Osteoblast (primary cell): ENCODE measurements around the gene EME2. TPM values are rescaled to one million over a fixed set of nuclear protein-coding genes. Genes with fewer than 3 reads are reported as not detected.

Experiments used
- DNase-seq: peaks from one replicate; pipeline ENCODE4 v3.0.0; 2011; ENCODE audit warnings: low spot score, mixed read lengths; ENCODE audit not compliant: insufficient read length; ENCODE audit errors: missing footprints
- H2AFZ ChIP-seq: 2 replicates; pipeline ENCODE4 v1.6.0; 2011; ENCODE audit warnings: mild to moderate bottlenecking, low read length
- H3K27ac ChIP-seq: 2 replicates; pipeline ENCODE4 v1.5.1; 2011; ENCODE audit warnings: mild to moderate bottlenecking, low read depth, low read length, moderate library complexity
- H3K27me3 ChIP-seq: 2 replicates; pipeline ENCODE4 v1.6.0; 2012; ENCODE audit warnings: mild to moderate bottlenecking, control low read depth, inconsistent platforms, low read length, moderate library complexity; ENCODE audit not compliant: insufficient read depth
- H3K36me3 ChIP-seq: 2 replicates; pipeline ENCODE4 v1.5.1; 2011; ENCODE audit warnings: mild to moderate bottlenecking, low read length, control low read depth, moderate library complexity; ENCODE audit not compliant: insufficient read depth
- H3K4me1 ChIP-seq: 2 replicates; pipeline ENCODE4 v1.5.1; 2011; ENCODE audit warnings: mild to moderate bottlenecking, low read length, control low read depth, moderate library complexity; ENCODE audit not compliant: insufficient read depth
- H3K4me2 ChIP-seq: 2 replicates; pipeline ENCODE4 v1.6.0; 2011; ENCODE audit warnings: mild to moderate bottlenecking, low read length; ENCODE audit not compliant: insufficient read depth
- H3K4me3 ChIP-seq: fragments of 200-600 bp; sonication (generic); 3 replicates; pipeline ENCODE4 v1.5.1; 2012; ENCODE audit warnings: mild to moderate bottlenecking, low read length, inconsistent platforms; ENCODE audit not compliant: insufficient read depth
- H3K79me2 ChIP-seq: 2 replicates; pipeline ENCODE4 v1.6.0; 2012; ENCODE audit warnings: mild to moderate bottlenecking, low read length, control low read depth, inconsistent platforms; ENCODE audit not compliant: insufficient read depth
- H3K9me3 ChIP-seq: 2 replicates; pipeline ENCODE4 v1.5.1; 2011; ENCODE audit warnings: low read depth, low read length, control low read depth
- H4K20me1 ChIP-seq: 2 replicates; pipeline ENCODE4 v1.6.0; 2012; ENCODE audit warnings: mild to moderate bottlenecking, low read length, control low read depth; ENCODE audit not compliant: insufficient read depth
- CTCF ChIP-seq: IDR thresholded peaks from 2 replicates; pipeline ENCODE4 v1.5.1; 2011; ENCODE audit warnings: mild to moderate bottlenecking, low read depth, low read length, moderate library complexity; ENCODE audit errors: extremely low read depth
- total RNA-seq: library from RNA; depleted of rRNA; stranded (reverse); fragments of >200 nt; gene quantifications from 2 replicates; pipeline ENCODE4 v1.2.3, GENCODE V29; 2012

The EME2 gene
- total RNA-seq, 1 donor = 16.3 TPM

GRCh38 chr16:1734123-1734522 is 38.5 kb upstream of the EME2 start:
- DNase-seq = peak; percentile 85
- H3K27ac ChIP-seq = no peak overlapping the region
- H3K36me3 ChIP-seq = peaks cover 29% of the 10 kb centered on the region
- H3K79me2 ChIP-seq = peaks cover 38% of the 10 kb centered on the region
- H3K4me1 ChIP-seq = no peaks in the 10 kb centered on the region
- TF ChIP-seq CTCF = no peak
- H3K27me3 ChIP-seq = no peaks in the 10 kb centered on the region
- no peak overlapping the region for H2AFZ ChIP-seq
- no peaks in the 10 kb centered on the region for H3K9me3 ChIP-seq
- no peak overlapping the region for H3K4me2 ChIP-seq
- H4K20me1 ChIP-seq = peaks cover 28% of the 10 kb centered on the region
- no peak overlapping the region for H3K4me3 ChIP-seq

GRCh38 chr16:1734816-1735215 is 37.8 kb upstream of the EME2 start:
- TF ChIP-seq CTCF = no peak
- H3K36me3 ChIP-seq = peaks cover 26% of the 10 kb centered on the region
- no peaks in the 10 kb centered on the region for H3K27me3 ChIP-seq
- peaks cover 42% of the 10 kb centered on the region for H3K79me2 ChIP-seq
- no peak overlapping the region for H3K27ac ChIP-seq
- no peak overlapping the region for H2AFZ ChIP-seq
- no peaks in the 10 kb centered on the region for H3K4me1 ChIP-seq
- peaks cover 34% of the 10 kb centered on the region for H4K20me1 ChIP-seq
- H3K4me2 ChIP-seq = no peak overlapping the region
- no peak overlapping the region for H3K4me3 ChIP-seq
- no peaks in the 10 kb centered on the region for H3K9me3 ChIP-seq
- DNase-seq = peak; percentile 73

GRCh38 chr16:1740234-1740633 is 32.4 kb upstream of the EME2 start:
- no peaks in the 10 kb centered on the region for H3K27me3 ChIP-seq
- TF ChIP-seq CTCF = no peak
- no peak overlapping the region for H3K4me3 ChIP-seq
- H2AFZ ChIP-seq = no peak overlapping the region
- H3K36me3 ChIP-seq = peaks cover 27% of the 10 kb centered on the region
- H3K9me3 ChIP-seq = no peaks in the 10 kb centered on the region
- H3K27ac ChIP-seq = no peak overlapping the region
- peaks cover 31% of the 10 kb centered on the region for H4K20me1 ChIP-seq
- H3K4me1 ChIP-seq = peaks cover 4% of the 10 kb centered on the region
- H3K4me2 ChIP-seq = no peak overlapping the region
- peak; percentile 67 for DNase-seq
- peaks cover 39% of the 10 kb centered on the region for H3K79me2 ChIP-seq

- no peak for TF ChIP-seq CTCF
- Histone ChIP-seq H3K79me2 (peaks cover 32% of the 10 kb centered on the region), H3K36me3 (peaks cover 21% of the 10 kb centered on the region), H3K27ac (no peak overlapping the region), H3K4me1 (peaks cover 11% of the 10 kb centered on the region), H3K4me3 (no peak overlapping the region), H3K4me2 (no peak overlapping the region), H3K9me3 (no peaks in the 10 kb centered on the region), H3K27me3 (no peaks in the 10 kb centered on the region), H4K20me1 (peaks cover 28% of the 10 kb centered on the region), H2AFZ (no peak overlapping the region)
- no peak for DNase-seq
These were observed 31.7 kb upstream of the EME2 start for GRCh38 chr16:1740781-1741490.
